DMS114 treated with DMSO at 0.1 percent for 48 hours (cell line): Measurements from ENCODE around the gene NCOA1.

ENCODE experiments used
- DNase-seq: peaks from one replicate; lab custom pipeline; 2025; ENCODE audit not compliant: unreplicated experiment; lab: John Stamatoyannopoulos, UW

NCOA1 gene

GRCh38 chr2:24621779-24622538 is 130.9 kb downstream of the NCOA1 start:
- no peak for DNase-seq

DNA sequence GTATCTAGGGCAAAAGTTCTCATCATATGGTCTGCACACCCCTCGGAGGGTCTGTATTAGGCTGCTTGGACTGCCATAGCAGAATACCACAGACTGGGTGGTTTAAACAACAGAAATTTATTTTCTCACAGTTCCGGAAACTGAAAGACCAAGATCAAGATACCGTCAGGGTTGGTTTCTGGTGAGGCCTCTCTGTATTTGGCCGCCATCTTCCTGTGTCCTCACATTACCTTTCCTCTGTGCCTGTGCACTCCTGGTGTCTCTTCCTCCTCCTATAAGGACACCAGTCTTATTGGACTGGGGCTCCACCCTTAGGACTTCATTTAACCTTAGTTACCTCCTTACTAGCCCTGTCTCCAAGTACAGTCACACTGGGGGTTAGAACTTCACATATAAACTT is 132.5 kb downstream of the NCOA1 start:
- DNase-seq, result no peak

DNA sequence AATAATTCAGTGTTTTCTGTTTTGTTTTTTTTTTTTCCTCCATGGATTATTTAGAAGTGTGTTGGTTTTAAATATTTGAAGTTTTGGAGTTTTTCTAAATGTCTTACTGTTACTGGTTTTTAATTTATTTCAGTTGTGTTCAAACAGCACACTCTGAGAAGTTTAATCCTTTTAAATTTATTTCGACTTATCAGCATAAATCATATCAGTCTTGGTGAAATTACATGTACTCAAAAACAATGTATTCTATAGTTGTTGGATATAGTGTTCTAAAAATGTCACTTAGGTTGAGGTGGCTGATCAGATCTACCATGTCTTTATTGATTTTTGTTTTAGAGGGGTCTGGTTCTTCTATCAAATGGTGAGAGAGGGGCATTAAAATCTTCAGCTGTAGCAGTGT is 134.7 kb downstream of the NCOA1 start:
- no peak for DNase-seq

DNA sequence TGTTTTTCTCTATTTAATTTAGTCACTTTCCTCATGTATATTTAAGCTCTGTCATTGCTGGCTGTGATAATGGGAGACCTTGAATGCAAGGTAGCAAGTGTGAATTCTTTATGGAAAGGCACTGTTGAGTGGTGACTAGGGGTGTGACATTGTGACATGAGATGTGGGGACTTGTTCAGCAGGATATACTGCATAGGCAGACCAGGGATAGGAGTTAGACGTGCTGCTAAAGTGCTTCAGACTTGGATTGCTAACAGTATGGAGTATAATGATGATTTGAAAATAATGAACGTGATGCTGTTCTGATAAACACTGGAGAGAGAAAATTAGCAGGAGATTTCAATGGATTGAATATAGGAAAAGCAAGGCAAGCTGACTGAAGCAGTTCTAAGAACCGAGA is 135.1 kb downstream of the NCOA1 start:
- DNase-seq, result no peak

- no peak for DNase-seq
Measured at GRCh38 chr2:24628746-24629145, 137.7 kb downstream of the NCOA1 start.

DNA sequence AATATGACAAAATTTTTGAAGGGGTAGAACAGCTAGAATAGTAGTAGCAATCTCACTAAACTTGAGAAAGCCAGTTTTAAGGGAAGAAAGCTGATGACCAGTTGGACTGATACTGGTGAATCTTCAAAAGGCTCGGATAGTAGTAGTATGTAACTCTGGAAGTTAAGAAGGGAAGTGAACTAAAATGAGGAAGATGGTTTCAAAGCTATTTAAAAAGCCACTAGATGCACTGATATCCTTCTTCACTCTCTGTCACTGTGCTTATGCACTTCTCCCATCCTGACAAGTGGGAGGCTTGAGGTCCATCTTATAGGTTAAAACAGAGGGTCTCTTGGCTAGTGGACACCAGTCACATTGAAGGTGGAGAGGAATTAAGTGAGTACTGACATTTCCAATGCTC is 141.1 kb downstream of the NCOA1 start:
- DNase-seq, result no peak

GRCh38 chr2:24635181-24635580 is 144.1 kb downstream of the NCOA1 start:
- no peak for DNase-seq

- DNase-seq, result no peak
Measured at GRCh38 chr2:24638568-24638967, 147.5 kb downstream of the NCOA1 start.

DNA sequence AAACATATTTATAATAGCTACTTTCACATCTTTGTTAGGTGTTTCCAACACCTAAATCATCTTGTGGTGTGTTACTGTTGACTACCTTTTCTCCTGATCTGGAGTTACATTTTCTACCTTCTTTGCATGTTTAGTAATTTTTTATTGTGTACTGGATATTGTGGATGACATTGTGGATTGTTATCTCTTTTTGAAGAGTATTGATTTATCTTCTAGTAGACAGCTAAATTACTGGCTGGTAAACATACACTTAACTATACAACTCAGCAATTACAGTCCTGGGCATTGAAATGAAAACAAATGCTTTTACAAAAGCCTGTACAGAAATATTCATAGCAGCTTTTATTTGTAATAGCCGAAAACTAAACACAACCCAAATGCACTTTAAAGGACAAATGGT is 151.3 kb downstream of the NCOA1 start:
- no peak for DNase-seq

DNA sequence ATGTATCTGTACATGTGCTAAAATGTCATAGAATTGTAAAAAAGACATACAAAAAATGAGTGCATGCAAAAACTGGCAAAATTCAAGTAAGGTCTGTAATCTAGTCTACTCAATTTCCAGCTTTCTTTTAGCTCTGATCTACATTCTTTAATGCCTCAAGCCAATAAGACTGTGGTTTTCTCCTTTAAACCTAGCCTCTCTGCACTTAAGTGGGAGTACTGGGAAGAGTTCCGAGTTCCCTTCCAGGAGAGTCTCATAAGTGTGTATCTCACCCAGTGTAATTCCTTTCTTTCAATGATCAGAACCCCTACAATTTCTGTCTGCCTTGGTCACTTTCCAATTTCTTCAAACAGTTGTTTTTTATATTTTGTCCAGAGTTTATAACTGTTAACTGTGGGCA is 152.0 kb downstream of the NCOA1 start:
- DNase-seq, result no peak

DNA sequence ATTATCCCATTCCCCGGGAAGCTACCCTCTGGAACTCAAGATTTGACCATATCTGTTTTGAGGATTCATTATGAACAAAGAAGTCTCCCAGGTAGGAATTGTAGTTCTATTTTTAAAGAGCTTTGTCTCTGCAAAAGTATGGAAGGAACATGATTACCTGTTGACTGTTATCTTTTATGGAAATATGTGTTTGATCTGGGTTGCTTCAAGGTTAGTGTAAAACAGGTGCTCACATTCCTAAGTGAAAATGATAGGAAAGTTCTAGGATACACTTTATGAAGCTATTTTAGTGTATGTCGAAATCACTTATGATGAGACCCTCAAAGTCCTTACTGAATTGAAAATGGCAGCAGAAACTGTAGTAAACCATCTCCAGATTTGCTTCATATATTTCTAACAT is 153.0 kb downstream of the NCOA1 start:
- no peak for DNase-seq

DNA sequence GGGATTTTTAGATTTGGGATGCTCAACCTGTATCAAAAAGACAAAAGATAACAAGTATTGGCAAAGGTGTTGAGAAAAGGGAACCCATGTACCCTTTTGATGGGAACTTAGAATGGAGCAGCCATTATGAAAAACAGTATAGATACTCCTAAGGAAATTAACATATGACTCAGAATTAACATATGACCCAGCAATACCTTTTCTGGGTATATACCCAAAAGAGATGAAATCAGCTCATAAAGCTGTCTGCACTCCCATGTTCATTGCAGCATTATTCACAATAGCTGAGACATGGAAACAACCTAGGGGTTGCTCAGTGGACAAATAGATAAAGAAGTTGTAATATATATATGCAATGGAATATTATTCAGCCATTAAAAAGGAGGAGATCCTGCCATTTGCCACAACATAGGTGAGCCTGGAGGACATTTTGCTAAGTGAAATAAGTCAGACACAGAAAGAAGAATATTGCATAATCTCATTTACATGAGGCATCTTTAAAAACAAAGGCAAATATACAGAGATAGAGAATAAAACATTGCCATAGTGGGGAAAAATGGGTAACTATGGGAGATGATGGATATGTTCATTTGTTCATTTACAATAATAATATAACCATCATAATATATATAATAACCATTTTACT is 160.1 kb downstream of the NCOA1 start:
- DNase-seq, result no peak

DNA sequence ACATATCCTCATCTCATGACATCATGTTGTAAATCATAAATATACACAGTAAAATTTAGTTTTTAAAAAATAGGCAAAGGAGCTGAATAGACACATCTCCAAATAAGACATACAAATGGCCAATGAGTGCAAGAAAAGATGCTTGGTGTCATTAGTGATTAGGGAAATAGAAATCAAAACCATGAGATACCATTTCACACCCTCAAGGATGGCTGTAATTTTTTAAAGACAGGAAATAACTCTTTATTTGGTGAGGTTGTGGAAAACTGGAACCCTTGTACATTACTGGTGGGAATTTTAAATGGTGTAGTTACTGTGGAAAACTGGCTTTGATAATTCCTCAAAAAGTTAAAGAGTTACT is 160.6 kb downstream of the NCOA1 start:
- DNase-seq, result no peak

- DNase-seq, result no peak
Measured at GRCh38 chr2:24652265-24653182, 161.5 kb downstream of the NCOA1 start.

GRCh38 chr2:24657818-24658217 is 166.8 kb downstream of the NCOA1 start:
- DNase-seq, result no peak

GRCh38 chr2:24658531-24659202 is 167.6 kb downstream of the NCOA1 start:
- no peak for DNase-seq

GRCh38 chr2:24659862-24660261 is 168.8 kb downstream of the NCOA1 start:
- DNase-seq, result no peak

DNA sequence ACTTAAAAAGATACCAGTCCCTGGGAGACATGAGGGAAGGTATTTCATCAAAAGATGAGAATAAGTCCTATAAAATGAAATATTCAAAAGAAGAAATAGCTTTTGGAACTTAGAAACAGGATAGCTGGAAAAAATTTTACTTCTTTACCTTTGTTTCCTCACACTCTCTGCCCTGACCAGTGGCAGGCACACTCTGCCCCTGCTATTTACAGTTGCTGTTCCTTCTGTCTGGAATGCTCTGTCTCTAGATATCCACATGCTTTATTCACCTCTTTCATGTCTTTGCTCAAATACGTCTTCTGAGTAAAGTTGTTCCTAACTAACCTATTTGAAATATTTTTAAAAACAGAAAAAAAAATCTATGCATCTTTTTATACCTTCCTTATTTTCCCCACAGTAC is 176.5 kb downstream of the NCOA1 start:
- DNase-seq, result no peak

DNA sequence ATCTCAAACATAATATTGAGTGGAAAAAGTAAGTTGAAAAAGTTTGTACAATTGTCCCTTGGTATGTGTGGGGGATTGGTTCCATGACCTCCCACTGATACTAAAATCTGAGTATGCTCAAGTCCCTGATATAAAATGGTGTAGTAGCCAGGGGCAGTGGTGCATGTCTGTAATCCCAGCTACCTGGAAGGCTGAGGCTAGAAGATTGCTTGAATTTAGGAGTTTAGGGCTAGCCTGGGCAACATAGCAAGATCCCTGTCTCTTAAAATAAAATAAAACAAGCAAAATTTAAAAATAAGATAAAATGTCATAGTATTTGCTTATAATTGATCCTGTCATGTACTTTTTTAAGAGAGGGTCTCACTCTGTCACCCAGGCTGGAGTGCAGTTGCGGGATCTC is 180.2 kb downstream of the NCOA1 start:
- DNase-seq, result no peak

- DNase-seq, result no peak
Measured at GRCh38 chr2:24672589-24672988, 181.5 kb downstream of the NCOA1 start.

DNA sequence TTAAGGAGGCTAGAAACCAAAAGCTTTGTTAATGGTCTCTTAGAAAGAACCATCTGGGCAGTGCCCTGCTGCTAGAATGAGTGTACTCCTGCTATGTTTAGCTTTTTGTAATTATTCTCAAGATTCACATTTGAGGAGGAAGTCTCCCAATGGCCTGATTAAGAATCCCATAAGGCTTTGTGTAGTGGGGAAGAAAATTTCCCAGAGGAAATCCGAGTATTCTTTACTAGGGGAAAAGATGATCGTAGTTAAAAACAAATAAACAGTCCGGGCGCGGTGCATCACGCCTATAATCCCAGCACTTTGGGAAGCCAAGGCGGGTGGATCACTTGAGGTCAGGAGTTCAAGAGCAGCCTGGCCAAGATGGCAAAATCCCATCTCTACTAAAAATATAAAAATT is 184.3 kb downstream of the NCOA1 start:
- DNase-seq, result no peak
